MV-4-11 (cell line): ENCODE results near the gene NEU2.

ENCODE experiments used
- DNase-seq: peaks from one replicate; lab custom pipeline; 2025; lab: John Stamatoyannopoulos, UW

NEU2 gene

GRCh38 chr2:233058717-233059546 lies 26.5 kb downstream of the NEU2 start:
- DNase-seq = no peak

GRCh38 chr2:233059547-233059796 lies 27.0 kb downstream of the NEU2 start:
- DNase-seq = no peak

- DNase-seq = peak; percentile 95
Observed at GRCh38 chr2:233059797-233060500, 27.5 kb downstream of the NEU2 start, which contains the start of gene INPP5D. Gene INPP5D (plus strand): TSS chr2:233060342. CDS start chr2:233060479, 137 bp downstream.

GRCh38 chr2:233060501-233060979 lies 28.1 kb downstream of the NEU2 start:
- DNase-seq = no peak

GRCh38 chr2:233060980-233061590 lies 28.6 kb downstream of the NEU2 start:
- DNase-seq = peak; percentile 34

GRCh38 chr2:233061591-233062450 lies 29.3 kb downstream of the NEU2 start:
- peak; percentile 47 for DNase-seq

GRCh38 chr2:233062451-233062850 lies 30.0 kb downstream of the NEU2 start:
- no peak for DNase-seq

- DNase-seq = no peak
Observed at GRCh38 chr2:233062946-233063268, 30.4 kb downstream of the NEU2 start.

- peak; percentile 37 for DNase-seq
Observed at GRCh38 chr2:233063269-233063975, 30.9 kb downstream of the NEU2 start.

GRCh38 chr2:233063976-233064411 lies 31.5 kb downstream of the NEU2 start:
- DNase-seq = no peak

DNA sequence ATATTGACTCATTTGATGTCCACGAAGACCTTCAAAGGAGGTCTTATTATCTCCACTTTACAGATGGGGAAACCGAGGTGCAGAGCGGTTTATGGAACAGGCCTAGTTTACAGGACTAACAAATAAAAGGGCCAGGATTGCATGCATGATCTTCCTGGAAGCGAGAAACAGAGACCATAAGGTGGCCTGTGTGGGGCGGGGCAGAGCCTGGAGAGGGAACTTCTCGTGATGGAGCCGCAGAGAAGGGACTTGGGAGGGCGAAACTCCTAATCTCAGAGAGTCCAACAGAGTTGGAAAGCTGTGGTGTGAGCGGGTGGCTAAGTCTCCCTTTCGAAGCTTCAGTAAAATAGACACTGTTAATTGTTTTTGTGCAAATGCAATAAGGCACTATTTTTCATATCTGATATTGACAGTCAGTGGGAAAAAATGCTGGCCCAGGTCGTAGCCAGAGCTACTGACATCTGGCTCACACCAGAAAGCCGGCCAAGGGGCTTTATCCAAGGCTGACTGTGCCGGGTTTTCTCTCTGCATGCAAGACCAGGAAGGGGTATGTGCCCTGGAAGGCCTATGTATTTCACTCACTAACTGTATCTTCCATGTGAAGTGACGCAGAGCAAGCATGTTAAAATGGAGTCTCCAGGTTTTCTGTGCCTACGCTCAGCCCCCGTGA lies 32.2 kb downstream of the NEU2 start:
- no peak for DNase-seq

GRCh38 chr2:233065200-233065589 lies 32.7 kb downstream of the NEU2 start:
- peak; percentile 16 for DNase-seq

DNA sequence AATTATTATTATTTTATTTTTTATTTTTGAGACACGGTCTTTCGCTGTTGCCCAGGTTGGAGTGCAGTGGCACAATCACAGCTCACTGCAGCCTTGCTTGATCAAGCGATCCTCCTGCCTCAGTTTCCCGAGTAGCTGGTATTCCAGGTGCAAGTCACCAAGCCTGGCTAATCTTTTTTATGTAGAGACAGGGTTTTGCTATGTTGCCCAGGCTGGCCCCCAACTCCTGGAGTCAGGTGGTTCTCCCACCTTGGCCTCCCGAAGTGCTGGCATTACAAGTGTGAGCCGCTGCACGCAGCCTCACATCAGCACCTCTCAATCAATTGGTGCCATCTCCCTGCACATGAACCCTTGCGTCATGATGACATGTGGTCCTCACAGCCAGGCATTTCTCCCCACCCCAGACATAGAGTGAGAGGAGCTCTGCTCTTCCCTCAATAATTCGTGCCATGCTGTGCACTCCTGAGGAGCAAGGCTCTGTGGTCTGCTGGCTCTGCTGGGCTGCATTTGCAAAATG lies 33.5 kb downstream of the NEU2 start:
- no peak for DNase-seq

- DNase-seq = no peak
Observed at GRCh38 chr2:233068762-233069418, 36.4 kb downstream of the NEU2 start.

- no peak for DNase-seq
Observed at GRCh38 chr2:233072838-233073237, 40.4 kb downstream of the NEU2 start.

DNA sequence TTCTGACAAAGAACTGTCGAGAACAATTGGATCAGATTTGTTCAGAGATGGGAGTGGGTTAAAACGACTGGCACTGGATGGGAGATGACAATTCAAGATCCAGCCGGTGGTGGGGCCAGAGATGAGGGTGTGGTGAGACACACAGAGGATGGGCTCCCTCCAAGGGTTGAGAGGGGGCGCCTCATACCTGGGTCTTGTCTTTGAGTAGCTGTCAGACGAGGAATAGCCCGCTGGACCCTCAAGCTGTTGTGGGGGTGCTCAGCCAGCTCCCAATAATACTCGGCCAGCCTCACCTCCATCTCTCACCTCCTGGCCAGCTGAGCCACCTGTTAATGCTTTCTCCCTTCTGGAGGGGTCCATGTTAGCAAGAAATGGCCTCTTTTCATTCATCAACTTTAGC lies 41.6 kb downstream of the NEU2 start:
- DNase-seq = no peak

GRCh38 chr2:233075141-233075965 lies 42.9 kb downstream of the NEU2 start:
- DNase-seq = peak; percentile 68

- DNase-seq = peak; percentile 68
Observed at GRCh38 chr2:233075966-233076339, 43.5 kb downstream of the NEU2 start.

GRCh38 chr2:233076749-233077148 lies 44.3 kb downstream of the NEU2 start:
- DNase-seq = no peak
